DMS114 treated with DMSO at 0.1 percent for 48 hours (cell line): ENCODE results near the gene NOS1AP.
"Not testable (repeated sequence)": the region's sequence is repeated elsewhere in the genome, so short reads cannot be mapped to it uniquely, and the experiment has no call there.

Experiments
- DNase-seq: peaks from one replicate; lab custom pipeline; 2025; ENCODE audit not compliant: unreplicated experiment; lab: John Stamatoyannopoulos, UW

The NOS1AP gene

DNA sequence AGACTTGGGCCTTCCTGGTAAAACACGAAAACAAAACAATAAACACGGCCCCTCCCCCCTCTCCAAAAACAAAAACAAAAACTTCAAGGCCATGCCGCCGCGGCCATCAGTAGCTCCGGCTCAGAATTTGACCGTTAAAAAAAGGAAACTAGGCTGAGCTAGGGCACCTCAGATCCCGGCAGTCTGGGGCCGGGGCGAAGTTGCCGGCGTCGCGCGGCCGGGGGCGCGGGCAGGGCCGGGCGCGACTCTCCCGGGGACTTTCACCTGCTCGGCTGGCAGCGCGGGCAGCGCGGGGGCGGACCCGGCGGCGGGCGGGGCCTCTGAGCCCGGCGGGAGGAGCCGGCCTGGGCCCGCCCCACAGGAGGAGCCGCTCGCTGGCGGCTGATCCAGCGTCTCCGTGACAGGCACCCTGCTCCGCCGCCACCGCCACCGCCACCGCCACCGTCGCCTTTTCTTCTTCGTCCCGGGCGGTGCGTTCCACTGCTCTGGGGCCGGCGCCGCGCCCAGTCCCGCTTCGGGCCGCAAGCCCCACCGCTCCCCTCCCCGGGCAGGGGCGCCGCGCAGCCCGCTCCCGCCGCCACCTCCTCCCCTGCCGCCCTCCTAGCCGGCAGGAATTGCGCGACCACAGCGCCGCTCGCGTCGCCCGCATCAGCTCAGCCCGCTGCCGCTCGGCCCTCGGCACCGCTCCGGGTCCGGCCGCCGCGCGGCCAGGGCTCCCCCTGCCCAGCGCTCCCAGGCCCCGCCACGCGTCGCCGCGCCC, at the start of gene NOS1AP:
TSS of gene NOS1AP (plus strand) at position 358 of the 760 bp plus-strand sequence. CDS start 487 bp downstream, outside the sequence.
- DNase-seq, result peak; percentile 52

DNA sequence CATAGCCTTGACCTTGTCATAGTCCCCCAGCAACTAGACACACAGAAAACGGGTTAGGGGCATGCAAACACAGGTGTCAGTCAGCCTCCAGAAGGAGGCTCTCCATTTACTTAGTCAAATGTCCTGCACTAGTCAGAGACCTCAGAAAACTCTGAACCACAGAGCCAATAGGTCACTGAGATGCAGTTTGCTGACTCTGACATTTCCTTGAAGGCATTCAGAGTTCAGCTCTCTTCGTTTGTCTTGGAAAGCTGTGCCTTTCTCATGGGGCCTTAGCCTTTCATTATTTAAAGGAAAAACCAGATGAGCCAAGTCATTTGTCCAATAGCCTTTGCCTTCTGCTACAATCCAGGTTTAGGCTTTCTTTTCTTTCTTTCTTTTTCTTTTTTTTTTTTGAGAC, 49.3 kb upstream of the NOS1AP start:
- DNase-seq, result no peak

DNA sequence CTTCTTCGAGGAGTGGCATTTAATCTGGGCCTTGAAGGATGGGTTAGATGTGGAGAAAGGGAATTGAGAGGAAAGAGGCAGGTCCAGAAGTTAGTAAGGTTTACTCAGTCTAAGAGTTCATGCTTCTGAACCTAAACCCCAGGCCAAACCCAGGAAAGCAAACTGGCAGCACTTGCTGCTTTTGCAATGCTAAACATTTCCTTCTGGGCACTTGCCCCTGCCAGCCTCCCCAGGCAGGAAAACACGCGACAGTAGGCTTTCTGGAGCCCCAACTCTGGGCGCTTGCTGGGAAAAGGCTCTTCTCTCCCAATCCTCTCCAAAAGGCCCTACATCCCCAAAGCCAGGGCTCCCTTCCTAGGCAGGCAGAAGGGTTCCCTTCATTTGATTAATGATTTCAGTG, 48.4 kb upstream of the NOS1AP start:
- no peak for DNase-seq

DNA sequence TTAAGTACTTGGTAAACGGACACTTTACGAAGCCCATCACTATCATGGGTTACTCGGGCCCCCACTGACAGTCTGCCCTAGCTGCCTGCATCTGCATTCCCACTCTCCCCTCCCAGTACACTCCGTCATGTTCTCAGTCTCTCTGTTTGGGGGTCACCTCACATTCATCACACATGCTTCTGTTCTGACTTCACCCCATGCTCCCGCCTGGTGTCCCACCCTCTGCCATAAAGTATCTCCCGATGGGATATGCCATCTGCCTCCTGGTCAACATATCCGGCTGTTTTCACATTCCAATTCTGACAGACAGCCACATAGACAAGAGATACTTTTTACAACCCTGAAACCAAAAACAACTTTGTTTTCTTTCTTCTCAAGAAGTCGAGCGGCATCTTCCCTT, 46.9 kb upstream of the NOS1AP start:
- no peak for DNase-seq

DNA sequence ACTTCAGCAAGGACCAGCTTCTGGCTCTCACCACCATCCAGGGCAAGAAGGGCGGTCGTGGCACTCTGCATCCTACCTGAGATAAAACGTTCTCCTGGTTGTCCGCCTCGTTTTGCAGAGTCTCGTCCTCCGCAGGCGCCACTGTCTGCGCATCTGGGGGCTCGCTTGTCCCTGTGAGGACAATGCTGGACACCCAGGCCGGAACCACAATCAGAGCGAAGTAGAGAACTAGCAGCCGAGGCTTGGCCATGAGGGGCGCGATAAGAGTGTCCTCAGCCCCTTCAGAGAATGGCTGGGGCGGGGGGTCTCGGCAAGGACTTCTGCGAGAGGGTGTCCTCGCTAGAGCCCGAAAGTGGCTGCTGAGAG, 46.3 kb upstream of the NOS1AP start:
- no peak for DNase-seq

DNA sequence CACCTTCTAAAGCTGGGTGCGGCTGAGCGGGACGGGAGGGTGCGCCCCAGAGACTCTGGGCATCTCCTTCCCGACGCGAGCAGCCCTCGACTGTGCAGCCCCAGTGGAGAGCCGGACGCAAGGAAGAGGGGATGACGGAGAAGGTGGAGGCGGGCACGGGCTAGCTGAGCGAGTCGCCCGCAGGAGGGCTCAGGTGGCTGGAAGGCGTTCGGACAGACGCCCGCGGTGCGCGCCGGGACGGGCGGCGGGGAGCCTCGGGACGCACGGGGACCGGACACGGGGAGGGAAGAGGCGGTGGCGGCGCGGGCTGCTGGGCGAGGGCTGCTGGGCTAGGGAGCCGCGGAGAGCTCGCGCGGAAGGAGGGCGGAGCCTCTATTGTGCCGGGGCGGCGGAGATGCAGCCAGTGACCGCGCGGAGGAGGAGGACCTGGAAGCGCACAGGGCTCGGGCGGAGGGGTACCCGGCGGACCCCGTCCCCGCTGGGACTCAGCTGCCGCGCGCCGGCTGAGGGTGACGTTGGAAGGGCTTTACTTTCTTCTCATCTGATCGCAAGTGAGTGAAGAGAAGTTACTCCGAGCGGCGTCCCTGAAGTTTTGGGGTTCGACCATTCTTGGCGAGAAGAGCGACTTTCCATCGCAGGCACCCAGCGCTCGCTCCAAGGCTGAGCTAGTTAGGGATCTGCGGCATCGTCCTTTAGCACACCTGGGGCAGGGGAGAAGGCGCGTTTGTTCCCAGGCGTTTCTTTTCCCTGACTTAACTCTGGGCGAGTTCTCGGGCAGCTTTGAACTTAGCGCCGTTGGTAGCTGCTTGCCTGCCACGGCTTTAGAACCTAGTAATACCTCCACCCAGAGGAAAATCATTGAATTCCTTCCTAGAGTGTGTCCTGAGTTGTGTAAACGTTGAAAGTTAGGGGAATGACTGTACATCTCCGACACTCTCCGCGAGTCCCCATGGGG, 45.7 kb upstream of the NOS1AP start, which contains the start of gene OLFML2B:
TSS of gene OLFML2B (minus strand) at position 323 of the 955 bp plus-strand sequence. CDS start 439 bp downstream, outside the sequence.
- DNase-seq, result peak; percentile 61

DNA sequence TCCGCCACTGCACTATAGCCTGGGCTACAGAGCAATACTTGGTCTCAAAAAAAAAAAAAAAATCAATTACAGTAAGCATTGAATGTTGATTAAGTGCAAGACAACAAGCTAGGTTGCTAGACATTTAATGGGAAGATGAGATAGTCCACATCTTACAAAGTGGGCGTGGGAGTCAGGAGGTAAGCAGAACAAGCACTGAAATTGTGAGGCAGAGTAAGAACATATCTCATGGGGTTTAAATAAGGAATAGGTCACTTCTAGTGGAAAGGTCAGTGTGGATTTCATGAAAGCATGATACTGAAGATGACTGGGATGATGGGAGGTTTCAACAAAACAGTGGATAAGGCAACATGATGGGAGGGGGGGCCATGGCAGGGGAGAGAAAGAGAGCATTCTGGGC, 44.0 kb upstream of the NOS1AP start:
- DNase-seq, result no peak

DNA sequence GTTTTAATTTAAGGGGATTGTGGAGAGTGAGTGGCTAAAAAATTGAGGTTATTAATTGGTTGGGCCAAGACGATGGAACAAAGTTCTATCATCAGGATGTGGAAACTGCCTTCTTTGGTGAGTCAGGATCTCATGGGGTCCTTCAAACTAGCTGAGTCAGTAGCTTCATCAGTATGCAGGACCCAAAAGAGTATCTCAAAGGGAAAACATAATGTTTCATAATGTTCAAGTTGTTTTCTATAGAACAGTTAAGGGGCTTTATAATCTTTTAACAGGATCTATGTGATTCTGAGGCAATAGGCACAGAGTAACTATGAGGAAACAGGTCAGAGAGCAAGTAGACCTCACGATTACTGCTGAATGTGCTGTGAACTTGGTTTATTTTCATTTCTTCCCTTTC, 42.6 kb upstream of the NOS1AP start:
- no peak for DNase-seq

DNA sequence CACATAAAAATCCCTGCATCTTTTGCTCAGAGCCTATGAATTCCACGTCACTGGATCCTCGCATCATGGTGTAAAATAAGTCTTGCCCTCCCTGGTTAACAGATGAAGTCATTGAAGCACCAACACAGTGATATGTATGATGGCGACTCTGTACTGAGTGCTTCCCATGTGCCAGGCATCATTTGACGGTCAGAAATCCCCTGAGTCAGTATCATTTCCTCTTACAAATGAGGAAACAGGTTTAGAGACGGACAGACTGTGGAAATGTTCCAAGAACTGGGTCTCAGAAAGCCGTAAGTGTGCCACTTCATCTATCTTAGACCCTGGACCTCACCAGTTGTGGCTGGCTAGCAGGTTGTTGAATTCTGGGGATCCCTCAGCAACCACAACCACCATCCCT, 40.8 kb upstream of the NOS1AP start:
- no peak for DNase-seq

DNA sequence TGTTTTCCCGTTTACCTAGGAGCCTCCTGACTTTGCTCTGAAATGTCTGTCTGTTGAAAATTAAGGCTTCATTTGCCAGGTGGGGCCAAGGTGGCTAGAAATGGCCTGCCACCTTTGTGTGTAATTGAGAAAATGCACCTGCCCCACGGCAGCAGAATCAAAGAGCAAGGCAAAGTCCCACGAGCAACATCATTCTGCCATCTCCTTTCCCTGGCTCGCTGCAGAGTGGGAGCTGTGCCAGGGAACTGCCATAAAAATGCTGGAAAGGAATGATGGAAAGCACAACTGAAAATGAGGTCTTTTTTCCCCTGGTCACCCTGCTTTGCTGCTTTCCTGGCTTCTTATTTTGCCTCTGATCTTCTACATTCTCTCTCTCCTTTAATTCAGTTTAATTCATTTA, 40.3 kb upstream of the NOS1AP start:
- no peak for DNase-seq

DNA sequence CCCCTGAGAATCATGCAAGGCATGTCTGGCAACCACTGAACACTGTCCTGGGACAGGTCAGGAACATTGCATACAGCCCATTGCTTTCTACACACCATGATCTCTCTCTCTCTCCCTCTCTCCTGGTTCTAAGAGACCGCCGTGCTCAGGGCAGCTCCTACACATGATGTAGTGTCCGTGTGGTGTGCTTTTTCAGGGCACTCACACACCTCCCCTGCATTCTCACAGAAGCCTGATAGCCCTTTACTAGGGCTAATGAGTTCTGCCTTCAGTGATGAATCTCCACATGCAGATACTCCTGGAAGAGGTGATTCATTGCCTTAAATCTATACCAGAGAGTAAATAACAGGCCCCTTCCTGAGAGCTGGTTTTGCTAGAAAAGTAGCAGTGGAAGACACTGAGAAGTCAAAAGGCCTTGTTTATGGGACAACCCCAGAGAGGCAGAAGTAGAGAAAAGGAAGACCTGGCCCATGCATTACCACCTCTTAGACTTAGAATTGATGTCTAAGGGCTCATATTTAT, 38.7 kb upstream of the NOS1AP start:
- no peak for DNase-seq

DNA sequence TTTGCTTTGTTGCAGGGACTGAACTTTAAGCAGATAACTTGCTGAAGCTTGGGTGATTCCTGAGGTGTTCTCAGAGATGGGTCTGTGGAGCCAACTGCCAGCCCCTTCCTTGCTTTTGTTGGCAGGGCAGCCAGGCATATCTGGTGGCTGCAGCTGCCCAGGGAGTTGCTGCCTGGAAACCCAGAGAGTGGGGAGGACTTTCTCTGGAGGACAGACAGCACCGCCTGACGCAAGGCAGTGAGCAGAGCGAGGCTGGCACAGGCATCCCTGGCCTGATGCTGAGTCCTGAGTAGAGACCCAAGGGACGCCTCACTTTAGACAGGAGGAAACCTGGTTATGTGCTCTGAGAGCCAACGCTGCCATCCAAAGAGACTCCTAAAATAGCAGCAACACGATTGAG, 36.1 kb upstream of the NOS1AP start:
- no peak for DNase-seq

DNA sequence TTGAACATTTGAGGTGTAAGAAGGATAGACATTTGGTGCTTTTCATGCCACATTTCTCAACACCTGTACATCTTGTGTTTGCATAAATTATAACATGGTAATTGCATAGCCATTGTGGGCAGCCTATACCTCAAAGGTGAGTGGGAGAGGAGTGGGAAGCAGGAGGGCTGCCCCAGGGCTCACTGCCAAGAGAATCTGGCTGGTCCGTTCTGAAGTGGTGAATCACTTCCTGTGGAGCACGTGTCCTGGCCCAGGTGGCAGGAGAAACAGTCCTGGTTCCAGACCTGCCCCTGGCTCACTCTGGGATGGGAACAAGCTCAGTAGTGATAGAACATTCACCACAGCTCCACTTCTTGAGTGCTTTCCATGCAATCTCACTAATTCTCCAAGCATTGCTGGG, 34.2 kb upstream of the NOS1AP start:
- DNase-seq, result no peak

DNA sequence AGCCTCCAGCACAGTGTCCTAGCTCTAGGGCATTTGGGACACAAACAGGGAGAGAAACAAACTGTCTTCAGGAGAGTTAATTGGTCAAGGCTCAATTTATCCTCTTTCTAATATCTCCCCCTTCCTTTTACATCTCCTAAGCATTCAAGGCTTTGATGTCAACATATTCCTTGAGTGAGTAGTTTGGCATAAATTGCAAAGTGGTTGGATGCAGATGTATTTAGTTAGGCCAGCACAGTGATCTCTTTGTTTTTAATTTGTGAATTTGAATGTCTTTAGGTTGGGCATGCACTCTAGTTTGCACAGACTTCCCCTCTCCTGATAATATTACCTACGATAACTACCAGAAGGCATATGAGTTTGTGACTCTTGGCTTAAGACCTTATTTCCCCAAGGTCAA, 33.3 kb upstream of the NOS1AP start:
- DNase-seq, result no peak

DNA sequence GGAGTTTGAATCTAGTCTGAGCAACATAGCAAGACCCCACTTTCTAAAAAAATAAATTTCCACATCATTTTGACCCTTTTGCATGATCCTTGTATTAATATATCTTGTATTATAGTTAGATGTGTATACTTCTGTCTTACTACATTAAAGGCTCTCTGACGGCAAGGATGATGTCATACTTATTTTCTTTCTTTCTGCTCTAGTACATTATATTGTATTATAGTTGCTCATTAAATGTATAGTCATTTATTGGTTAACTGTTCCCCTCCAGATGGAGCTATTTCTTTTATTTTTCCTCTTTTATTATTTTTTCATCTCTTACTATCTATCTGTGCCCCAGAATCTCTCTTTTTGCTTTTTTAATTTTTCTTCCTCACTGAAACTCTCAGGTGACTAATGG, 30.9 kb upstream of the NOS1AP start:
- DNase-seq, result no peak

DNA sequence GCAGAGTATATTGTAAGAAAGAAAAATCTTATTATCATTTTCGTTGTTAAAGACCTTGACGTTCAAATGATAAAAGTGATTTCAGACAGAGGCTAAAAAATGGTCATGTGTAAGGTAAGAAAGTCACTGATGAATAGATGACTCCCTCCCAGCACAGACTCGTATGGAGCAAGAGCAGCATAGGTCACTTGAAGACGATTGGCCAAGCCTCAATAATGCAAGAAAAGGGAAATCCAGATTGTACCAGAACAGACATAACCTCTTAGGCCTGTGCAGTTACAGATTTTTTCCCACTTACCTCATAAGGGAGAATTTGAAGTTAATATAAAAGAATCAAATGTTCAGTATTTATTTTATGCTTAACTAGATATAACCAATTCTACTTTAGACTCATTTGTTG, 29.5 kb upstream of the NOS1AP start:
- DNase-seq, result no peak

DNA sequence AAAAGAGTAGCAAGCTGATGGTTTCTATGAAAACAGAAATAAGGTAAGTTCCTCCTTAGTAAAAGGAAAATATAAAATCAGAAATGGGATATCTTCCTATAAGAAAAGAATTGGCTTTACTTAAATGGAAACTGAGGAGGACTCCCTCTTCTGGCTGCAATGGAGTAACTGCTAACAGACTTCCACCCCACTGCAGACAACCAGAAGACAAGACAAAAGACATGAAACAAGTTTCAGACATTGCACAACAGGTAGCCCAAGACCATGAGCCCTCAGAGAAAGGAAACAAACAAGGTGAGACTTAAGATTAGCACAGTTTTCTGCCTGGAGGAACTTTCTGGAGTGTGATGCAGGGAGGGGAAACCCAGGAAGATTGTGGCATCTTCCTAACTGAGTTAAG, 28.8 kb upstream of the NOS1AP start:
- peak; percentile 41 for DNase-seq

DNA sequence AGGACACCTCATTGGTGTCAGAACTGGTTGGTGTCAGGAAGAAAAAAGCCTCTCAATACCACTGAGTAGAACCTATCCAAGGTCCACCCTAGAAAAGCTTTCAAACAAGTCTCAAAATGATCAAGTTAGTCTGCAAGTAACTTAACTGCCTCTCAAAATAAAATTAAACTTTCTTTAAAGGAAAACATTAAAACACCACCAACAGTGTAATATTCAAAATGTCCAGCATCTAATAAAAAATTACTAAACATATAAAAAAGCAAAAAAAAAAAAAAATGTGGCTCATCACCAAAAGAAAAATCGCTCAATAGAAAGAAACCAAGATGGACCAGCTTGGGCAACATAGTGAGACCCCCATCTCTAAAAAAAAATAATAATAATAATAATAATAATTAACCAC, 27.1 kb upstream of the NOS1AP start:
- no peak for DNase-seq

DNA sequence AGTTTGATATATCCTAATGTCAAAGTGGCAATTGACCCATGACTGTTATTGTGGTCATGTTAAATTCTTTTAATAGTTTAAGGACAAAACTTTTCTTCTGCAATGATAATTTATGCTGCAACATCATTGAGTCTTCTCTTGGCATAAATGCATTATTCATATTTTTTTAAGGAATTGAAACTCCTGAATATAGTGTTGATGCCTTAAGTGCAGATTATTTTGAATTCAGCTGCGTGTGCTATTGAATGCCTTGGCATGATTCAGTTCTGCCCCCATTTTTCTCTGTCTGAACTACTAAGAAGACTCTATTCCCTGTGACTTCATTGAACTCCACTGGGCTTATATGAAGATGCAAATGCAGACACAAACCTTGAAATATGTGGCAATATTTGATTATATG, 22.6 kb upstream of the NOS1AP start:
- DNase-seq, result no peak

DNA sequence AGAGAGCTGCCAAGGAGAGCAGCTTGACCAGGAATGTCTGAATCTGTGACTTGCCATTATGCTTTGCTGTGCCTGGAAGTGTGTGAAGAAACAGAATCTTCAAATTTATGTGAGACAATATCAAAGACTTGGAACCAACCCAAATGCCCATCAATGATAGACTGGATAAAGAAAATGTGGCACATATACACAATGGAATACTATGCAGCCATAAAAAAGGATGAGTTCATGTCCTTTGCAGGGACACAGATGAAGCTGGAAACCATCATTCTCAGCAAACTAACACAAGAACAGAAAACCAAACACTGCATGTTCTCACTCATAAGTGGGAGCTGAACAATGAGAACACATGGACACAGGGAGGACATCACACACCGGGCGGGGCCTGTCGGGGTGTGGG, 15.5 kb upstream of the NOS1AP start:
- not testable (repeated sequence) for DNase-seq

DNA sequence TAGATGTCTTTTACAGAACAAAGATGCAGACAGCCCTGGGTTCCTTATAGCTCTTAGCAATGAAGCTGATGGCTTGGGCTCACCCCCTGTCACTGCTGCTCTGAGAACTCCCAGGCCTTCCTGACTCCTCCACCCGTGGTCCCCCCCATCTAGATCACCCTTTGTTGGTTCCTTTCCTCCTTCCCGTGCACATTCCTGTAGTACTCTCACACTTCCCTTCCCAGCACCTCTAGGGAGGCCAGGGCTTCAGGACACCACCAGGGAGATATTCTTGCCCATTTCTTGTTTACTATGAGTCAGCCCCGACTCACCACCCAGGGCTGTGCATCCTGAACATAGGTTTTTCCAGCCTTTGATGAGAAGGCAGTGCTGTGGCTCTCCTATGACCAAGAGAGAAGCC, 14.4 kb upstream of the NOS1AP start:
- no peak for DNase-seq

DNA sequence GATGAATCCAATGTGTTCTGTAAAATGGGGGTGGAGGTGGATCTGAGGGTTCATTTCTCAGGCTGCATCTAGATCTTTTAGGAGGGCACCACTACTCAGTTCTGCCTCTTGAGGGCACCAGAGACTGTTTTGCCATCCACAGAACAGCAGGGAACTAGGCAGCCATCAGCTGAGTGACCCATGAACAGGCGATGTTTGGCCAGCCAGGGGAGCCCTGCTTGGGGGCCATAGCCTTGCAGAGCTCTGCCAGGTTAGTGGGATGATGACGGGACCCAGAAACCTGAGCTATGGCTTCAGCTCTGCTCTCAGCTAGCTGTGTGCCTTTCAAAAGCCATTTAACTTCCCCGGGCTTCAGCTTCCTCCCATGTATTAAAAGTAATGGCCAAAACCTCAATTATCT, 13.4 kb upstream of the NOS1AP start:
- DNase-seq, result peak; percentile 75
